Esophagus muscularis mucosa (tissue), 4 donors: ENCODE data around the gene POLE.

Experiments used
- EP300 ChIP-seq: sonication (generic); formaldehyde crosslinking; IDR thresholded peaks from one replicate; pipeline ENCODE4 v1.6.1; 2017; ENCODE audit warnings: antibody characterized with exemption
- POLR2A ChIP-seq: fragments of 450-650 bp; IDR thresholded peaks from one replicate; pipeline ENCODE4 v1.6.1; 2017; ENCODE audit warnings: antibody characterized with exemption, moderate library complexity, mild to moderate bottlenecking, low read depth
- POLR2AphosphoS5 ChIP-seq, 2 donors: sonication (generic); formaldehyde crosslinking; IDR thresholded peaks; one replicate each; pipeline ENCODE4 v1.6.1; 2017; ENCODE audit warnings: antibody characterized with exemption in 2 of 2
- TF ChIP-seq, protein P1 (sequence below), 3 experiments: fragments of 200-600 bp in 2 of 3; fragments of 450-650 bp in 1 of 3; sonication (generic) in 2 of 3; IDR thresholded peaks; one replicate each; pipeline ENCODE4 v1.5.1; 2017 to 2019; ENCODE audit warnings: antibody characterized with exemption in 3 of 3, mild to moderate bottlenecking in 2 of 3, moderate library complexity in 1 of 3

DNA sequence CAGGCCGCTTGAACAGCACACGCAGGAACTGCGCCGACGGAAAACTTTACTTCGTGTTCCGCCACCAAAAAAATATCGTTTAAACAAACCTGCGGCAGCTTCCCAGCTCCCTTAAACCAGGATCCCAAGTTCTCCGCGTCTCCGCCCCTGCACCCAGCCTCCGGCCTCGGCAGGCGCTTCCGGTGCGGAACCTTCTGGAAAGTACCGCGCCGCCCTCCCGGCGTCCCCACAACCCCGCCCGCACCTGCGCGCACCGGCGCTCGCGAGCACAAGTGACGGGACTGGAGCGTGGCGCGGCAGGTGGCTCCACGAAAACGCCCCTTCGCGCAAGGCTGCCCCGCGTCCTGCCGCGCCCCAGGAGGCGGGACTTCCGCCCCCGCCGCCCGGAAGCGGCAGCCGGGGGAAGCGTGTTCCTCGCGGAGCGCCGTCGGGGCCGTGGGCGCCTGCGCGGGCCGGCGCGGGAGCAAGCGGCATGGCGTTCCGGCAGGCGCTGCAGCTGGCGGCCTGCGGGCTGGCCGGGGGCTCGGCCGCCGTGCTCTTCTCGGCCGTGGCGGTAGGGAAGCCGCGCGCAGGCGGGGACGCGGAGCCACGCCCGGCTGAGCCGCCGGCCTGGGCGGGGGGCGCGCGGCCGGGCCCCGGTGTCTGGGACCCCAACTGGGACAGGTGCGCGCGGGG is 23.4 kb upstream of the POLE start, which contains the start of gene PGAM5:
- TF ChIP-seq, protein P1, sequence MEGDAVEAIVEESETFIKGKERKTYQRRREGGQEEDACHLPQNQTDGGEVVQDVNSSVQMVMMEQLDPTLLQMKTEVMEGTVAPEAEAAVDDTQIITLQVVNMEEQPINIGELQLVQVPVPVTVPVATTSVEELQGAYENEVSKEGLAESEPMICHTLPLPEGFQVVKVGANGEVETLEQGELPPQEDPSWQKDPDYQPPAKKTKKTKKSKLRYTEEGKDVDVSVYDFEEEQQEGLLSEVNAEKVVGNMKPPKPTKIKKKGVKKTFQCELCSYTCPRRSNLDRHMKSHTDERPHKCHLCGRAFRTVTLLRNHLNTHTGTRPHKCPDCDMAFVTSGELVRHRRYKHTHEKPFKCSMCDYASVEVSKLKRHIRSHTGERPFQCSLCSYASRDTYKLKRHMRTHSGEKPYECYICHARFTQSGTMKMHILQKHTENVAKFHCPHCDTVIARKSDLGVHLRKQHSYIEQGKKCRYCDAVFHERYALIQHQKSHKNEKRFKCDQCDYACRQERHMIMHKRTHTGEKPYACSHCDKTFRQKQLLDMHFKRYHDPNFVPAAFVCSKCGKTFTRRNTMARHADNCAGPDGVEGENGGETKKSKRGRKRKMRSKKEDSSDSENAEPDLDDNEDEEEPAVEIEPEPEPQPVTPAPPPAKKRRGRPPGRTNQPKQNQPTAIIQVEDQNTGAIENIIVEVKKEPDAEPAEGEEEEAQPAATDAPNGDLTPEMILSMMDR (IDR thresholded peaks at IDR 0.05) = peak in 1 of 3 experiments; percentile 24
- TF ChIP-seq POLR2AphosphoS5 (IDR thresholded peaks at IDR 0.05) = peak; percentile 77 to 84
- peak; percentile 10 for TF ChIP-seq POLR2A
- no peak for TF ChIP-seq EP300
